Measurements from ENCODE around the gene TRABD2A. TPM values are rescaled to one million over a fixed set of nuclear protein-coding genes. Genes with fewer than 3 reads are reported as not detected.
A peak's percentile ranks its signal among the peaks of the same experiment; 100 is the strongest.

TRABD2A gene
- total and polyA plus RNA-seq, 2 of the 13 experiments (the other 11 are each of a cell fraction or from before 2014, with no cell fraction given) = 0.15 TPM; not detected in 1

DNA sequence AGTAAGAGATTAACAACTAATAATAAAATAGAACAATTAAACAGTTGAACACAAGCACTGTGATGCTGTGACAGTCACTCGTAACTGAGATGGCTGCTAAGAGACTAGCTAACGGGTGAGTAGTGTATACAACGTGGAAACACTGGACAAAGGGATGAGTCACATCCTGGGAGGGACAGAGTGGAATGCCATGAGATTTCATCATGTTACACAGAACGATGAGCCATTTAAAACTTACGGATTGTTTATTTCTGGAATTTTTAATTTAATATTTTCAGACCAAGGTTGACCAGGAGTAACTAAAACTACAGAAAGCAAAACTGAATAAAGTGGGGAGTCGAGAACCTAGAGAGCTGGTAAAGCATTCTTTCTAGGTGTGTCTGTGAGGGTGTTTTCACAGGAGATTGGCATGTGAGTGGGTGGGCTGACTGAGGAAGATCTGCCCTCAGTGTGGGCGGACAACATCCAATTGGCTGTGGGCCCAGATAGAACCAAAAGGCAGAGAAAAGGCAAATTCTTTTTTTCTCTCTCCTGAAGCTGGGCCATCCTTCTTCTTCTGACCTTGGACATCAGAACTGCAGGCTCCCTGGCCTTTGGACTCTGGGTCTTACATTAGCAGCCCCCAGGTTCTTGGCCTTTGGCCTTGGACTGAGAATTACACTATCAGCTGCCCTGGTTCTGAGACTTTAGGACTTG lies 39.1 kb upstream of the TRABD2A start (continued):
- TF ChIP-seq, protein P1, sequence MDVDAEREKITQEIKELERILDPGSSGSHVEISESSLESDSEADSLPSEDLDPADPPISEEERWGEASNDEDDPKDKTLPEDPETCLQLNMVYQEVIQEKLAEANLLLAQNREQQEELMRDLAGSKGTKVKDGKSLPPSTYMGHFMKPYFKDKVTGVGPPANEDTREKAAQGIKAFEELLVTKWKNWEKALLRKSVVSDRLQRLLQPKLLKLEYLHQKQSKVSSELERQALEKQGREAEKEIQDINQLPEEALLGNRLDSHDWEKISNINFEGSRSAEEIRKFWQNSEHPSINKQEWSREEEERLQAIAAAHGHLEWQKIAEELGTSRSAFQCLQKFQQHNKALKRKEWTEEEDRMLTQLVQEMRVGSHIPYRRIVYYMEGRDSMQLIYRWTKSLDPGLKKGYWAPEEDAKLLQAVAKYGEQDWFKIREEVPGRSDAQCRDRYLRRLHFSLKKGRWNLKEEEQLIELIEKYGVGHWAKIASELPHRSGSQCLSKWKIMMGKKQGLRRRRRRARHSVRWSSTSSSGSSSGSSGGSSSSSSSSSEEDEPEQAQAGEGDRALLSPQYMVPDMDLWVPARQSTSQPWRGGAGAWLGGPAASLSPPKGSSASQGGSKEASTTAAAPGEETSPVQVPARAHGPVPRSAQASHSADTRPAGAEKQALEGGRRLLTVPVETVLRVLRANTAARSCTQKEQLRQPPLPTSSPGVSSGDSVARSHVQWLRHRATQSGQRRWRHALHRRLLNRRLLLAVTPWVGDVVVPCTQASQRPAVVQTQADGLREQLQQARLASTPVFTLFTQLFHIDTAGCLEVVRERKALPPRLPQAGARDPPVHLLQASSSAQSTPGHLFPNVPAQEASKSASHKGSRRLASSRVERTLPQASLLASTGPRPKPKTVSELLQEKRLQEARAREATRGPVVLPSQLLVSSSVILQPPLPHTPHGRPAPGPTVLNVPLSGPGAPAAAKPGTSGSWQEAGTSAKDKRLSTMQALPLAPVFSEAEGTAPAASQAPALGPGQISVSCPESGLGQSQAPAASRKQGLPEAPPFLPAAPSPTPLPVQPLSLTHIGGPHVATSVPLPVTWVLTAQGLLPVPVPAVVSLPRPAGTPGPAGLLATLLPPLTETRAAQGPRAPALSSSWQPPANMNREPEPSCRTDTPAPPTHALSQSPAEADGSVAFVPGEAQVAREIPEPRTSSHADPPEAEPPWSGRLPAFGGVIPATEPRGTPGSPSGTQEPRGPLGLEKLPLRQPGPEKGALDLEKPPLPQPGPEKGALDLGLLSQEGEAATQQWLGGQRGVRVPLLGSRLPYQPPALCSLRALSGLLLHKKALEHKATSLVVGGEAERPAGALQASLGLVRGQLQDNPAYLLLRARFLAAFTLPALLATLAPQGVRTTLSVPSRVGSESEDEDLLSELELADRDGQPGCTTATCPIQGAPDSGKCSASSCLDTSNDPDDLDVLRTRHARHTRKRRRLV (CRISPR knock-in tag; IDR thresholded peaks at IDR 0.05) = no peak
- no peak for TF ChIP-seq HNRNPK (IDR thresholded peaks at IDR 0.05; ENCODE audit: low read depth, low read length, poor library complexity, severe bottlenecking)
- no peak for TF ChIP-seq TMF1 (CRISPR knock-in tag; IDR thresholded peaks at IDR 0.05; ENCODE audit: low read depth)
- TF ChIP-seq ZNF776 (CRISPR knock-in tag; IDR thresholded peaks at IDR 0.05) = no peak
- no peak for TF ChIP-seq IKZF4 (CRISPR knock-in tag; IDR thresholded peaks at IDR 0.05; ENCODE audit: borderline replicate concordance, low read depth, not compliant biosample characterization)
- TF ChIP-seq ZNF446 (CRISPR knock-in tag; IDR thresholded peaks at IDR 0.05) = no peak
- no peak for TF ChIP-seq MED13 (CRISPR knock-in tag; IDR thresholded peaks at IDR 0.05)
- no peak for TF ChIP-seq ZNF569 (CRISPR knock-in tag; IDR thresholded peaks at IDR 0.05; ENCODE audit: borderline replicate concordance)
- TF ChIP-seq SMAD9 (CRISPR knock-in tag; IDR thresholded peaks at IDR 0.05) = no peak
- TF ChIP-seq EHMT2 (IDR thresholded peaks at IDR 0.05; ENCODE audit: borderline replicate concordance, low read depth, low read length) = peak; percentile 60; the same call in 1 of the 2 replicates
- TF ChIP-seq ZNF616 (CRISPR knock-in tag; IDR thresholded peaks at IDR 0.05; ENCODE audit: low read depth) = no peak
- TF ChIP-seq, protein P2, sequence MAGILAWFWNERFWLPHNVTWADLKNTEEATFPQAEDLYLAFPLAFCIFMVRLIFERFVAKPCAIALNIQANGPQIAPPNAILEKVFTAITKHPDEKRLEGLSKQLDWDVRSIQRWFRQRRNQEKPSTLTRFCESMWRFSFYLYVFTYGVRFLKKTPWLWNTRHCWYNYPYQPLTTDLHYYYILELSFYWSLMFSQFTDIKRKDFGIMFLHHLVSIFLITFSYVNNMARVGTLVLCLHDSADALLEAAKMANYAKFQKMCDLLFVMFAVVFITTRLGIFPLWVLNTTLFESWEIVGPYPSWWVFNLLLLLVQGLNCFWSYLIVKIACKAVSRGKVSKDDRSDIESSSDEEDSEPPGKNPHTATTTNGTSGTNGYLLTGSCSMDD (CRISPR knock-in tag; IDR thresholded peaks at IDR 0.05) = no peak
- TF ChIP-seq, protein P3, sequence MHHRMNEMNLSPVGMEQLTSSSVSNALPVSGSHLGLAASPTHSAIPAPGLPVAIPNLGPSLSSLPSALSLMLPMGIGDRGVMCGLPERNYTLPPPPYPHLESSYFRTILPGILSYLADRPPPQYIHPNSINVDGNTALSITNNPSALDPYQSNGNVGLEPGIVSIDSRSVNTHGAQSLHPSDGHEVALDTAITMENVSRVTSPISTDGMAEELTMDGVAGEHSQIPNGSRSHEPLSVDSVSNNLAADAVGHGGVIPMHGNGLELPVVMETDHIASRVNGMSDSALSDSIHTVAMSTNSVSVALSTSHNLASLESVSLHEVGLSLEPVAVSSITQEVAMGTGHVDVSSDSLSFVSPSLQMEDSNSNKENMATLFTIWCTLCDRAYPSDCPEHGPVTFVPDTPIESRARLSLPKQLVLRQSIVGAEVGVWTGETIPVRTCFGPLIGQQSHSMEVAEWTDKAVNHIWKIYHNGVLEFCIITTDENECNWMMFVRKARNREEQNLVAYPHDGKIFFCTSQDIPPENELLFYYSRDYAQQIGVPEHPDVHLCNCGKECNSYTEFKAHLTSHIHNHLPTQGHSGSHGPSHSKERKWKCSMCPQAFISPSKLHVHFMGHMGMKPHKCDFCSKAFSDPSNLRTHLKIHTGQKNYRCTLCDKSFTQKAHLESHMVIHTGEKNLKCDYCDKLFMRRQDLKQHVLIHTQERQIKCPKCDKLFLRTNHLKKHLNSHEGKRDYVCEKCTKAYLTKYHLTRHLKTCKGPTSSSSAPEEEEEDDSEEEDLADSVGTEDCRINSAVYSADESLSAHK (CRISPR knock-in tag; IDR thresholded peaks at IDR 0.05; ENCODE audit: borderline replicate concordance) = no peak
- TF ChIP-seq, protein P4, sequence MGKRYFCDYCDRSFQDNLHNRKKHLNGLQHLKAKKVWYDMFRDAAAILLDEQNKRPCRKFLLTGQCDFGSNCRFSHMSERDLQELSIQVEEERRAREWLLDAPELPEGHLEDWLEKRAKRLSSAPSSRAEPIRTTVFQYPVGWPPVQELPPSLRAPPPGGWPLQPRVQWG (CRISPR knock-in tag; IDR thresholded peaks at IDR 0.05; ENCODE audit: borderline replicate concordance, low read depth) = no peak
- TF ChIP-seq FOXM1 (CRISPR knock-in tag; IDR thresholded peaks at IDR 0.05) = no peak
- TF ChIP-seq, protein P5, sequence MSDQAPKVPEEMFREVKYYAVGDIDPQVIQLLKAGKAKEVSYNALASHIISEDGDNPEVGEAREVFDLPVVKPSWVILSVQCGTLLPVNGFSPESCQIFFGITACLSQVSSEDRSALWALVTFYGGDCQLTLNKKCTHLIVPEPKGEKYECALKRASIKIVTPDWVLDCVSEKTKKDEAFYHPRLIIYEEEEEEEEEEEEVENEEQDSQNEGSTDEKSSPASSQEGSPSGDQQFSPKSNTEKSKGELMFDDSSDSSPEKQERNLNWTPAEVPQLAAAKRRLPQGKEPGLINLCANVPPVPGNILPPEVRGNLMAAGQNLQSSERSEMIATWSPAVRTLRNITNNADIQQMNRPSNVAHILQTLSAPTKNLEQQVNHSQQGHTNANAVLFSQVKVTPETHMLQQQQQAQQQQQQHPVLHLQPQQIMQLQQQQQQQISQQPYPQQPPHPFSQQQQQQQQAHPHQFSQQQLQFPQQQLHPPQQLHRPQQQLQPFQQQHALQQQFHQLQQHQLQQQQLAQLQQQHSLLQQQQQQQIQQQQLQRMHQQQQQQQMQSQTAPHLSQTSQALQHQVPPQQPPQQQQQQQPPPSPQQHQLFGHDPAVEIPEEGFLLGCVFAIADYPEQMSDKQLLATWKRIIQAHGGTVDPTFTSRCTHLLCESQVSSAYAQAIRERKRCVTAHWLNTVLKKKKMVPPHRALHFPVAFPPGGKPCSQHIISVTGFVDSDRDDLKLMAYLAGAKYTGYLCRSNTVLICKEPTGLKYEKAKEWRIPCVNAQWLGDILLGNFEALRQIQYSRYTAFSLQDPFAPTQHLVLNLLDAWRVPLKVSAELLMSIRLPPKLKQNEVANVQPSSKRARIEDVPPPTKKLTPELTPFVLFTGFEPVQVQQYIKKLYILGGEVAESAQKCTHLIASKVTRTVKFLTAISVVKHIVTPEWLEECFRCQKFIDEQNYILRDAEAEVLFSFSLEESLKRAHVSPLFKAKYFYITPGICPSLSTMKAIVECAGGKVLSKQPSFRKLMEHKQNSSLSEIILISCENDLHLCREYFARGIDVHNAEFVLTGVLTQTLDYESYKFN (CRISPR knock-in tag; conservative IDR thresholded peaks at IDR 0.05) = peak; percentile 66
